Measurements from ENCODE around the gene DIO1.
A peak's percentile ranks its signal among the peaks of the same experiment; 100 is the strongest.

The DIO1 gene

DNA sequence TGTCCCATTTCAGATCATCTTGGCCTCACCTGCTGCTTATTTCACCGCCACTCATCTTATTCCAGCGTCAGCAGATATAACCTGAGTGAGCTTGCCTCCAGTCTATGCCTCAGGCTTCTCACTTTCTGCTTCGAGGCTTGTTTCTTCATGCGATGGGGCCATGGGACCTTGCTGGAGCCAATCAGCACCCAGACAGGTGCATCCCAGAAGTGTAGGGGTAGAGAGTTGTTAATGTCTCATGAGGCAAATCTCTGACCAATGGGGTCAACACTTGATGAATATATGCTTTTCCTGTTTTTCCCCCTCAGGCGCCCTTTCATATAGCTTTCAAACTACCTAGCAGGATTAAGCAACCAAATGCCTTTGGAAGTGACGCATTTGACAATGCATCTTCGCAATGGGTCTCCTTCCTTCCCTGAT, 3.5 kb upstream of the DIO1 start:
- no peak overlapping the region for H3K23ac ChIP-seq (ENCODE audit: low read length)
- H3K9ac ChIP-seq (ENCODE audit: low read length) = no peak overlapping the region
- no peaks in the 10 kb centered on the region for H3K79me2 ChIP-seq (ENCODE audit: control insufficient read depth, insufficient read depth, low read length)
- no peak overlapping the region for H3K4me2 ChIP-seq (ENCODE audit: low read length)
- no peak overlapping the region for H3K4ac ChIP-seq (ENCODE audit: low read depth, low read length)
- no peak overlapping the region for H4K8ac ChIP-seq (ENCODE audit: low read depth, low read length)
- WGBS (ENCODE audit: extremely low coverage, insufficient coverage, low lambda C conversion rate) = no CpG with 5 or more reads among the region's 7 CpGs
- no peak overlapping the region for H2AK5ac ChIP-seq (ENCODE audit: low read length)
- H3K79me1 ChIP-seq (ENCODE audit: low read length) = peaks cover 3% of the 10 kb centered on the region
- no peak overlapping the region for H3K27ac ChIP-seq (ENCODE audit: low read depth, low read length)
- H4K5ac ChIP-seq (ENCODE audit: low read length) = no peak overlapping the region
- no peaks in the 10 kb centered on the region for H3K27me3 ChIP-seq (ENCODE audit: insufficient read depth, low read length, poor library complexity)
- H2BK15ac ChIP-seq (replicated peaks; ENCODE audit: low read depth) = no peak overlapping the region
- no peak overlapping the region for H2BK120ac ChIP-seq (ENCODE audit: low read depth, low read length)
- H3K4me1 ChIP-seq (ENCODE audit: control insufficient read depth, low read depth, low read length) = no peaks in the 10 kb centered on the region
- H3K56ac ChIP-seq (ENCODE audit: low read length) = peak overlapping the region; percentile 40
- no peak for DNase-seq
- no peaks in the 10 kb centered on the region for H3K36me3 ChIP-seq (ENCODE audit: control insufficient read depth, insufficient read depth, low read length)
- no peak overlapping the region for H3K18ac ChIP-seq (ENCODE audit: low read length)
- H2BK5ac ChIP-seq (ENCODE audit: low read length) = no peak overlapping the region
- H3K4me3 ChIP-seq (ENCODE audit: low read length) = no peak overlapping the region

DNA sequence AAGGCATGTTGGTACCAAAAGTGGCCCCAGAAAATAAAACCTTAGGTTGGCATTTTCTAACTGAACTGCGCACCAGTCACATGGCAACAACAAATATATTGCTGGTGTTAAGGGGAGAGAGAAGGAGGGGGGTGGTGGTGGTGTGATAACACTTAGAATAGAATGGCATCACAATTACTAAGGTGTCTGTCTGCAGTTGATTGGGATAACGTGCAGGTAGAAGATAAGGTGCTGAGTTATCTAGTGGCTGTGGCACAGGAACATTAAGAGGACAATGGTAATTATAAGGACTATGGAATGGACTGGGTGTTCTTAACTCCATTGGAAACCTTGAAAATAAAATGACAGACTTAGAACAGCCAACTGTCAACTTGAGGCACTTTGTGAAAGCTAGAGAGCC, 3.0 kb upstream of the DIO1 start:
- H3K18ac ChIP-seq (ENCODE audit: low read length) = no peak overlapping the region
- no peak overlapping the region for H2BK120ac ChIP-seq (ENCODE audit: low read depth, low read length)
- H3K79me1 ChIP-seq (ENCODE audit: low read length) = peaks cover 3% of the 10 kb centered on the region
- no peak overlapping the region for H3K4me3 ChIP-seq (ENCODE audit: low read length)
- H3K23ac ChIP-seq (ENCODE audit: low read length) = no peak overlapping the region
- no peaks in the 10 kb centered on the region for H3K4me1 ChIP-seq (ENCODE audit: control insufficient read depth, low read depth, low read length)
- DNase-seq = no peak
- H3K27ac ChIP-seq (ENCODE audit: low read depth, low read length) = no peak overlapping the region
- H2BK15ac ChIP-seq (replicated peaks; ENCODE audit: low read depth) = no peak overlapping the region
- no peak overlapping the region for H3K56ac ChIP-seq (ENCODE audit: low read length)
- H4K5ac ChIP-seq (ENCODE audit: low read length) = no peak overlapping the region
- no peak overlapping the region for H4K8ac ChIP-seq (ENCODE audit: low read depth, low read length)
- H3K4ac ChIP-seq (ENCODE audit: low read depth, low read length) = no peak overlapping the region
- no peaks in the 10 kb centered on the region for H3K36me3 ChIP-seq (ENCODE audit: control insufficient read depth, insufficient read depth, low read length)
- H3K27me3 ChIP-seq (ENCODE audit: insufficient read depth, low read length, poor library complexity) = no peaks in the 10 kb centered on the region
- H2BK5ac ChIP-seq (ENCODE audit: low read length) = no peak overlapping the region
- no CpG with 5 or more reads among the region's 2 CpGs for WGBS (ENCODE audit: extremely low coverage, insufficient coverage, low lambda C conversion rate)
- H3K9ac ChIP-seq (ENCODE audit: low read length) = no peak overlapping the region
- H3K4me2 ChIP-seq (ENCODE audit: low read length) = no peak overlapping the region
- no peaks in the 10 kb centered on the region for H3K79me2 ChIP-seq (ENCODE audit: control insufficient read depth, insufficient read depth, low read length)
- H2AK5ac ChIP-seq (ENCODE audit: low read length) = no peak overlapping the region

DNA sequence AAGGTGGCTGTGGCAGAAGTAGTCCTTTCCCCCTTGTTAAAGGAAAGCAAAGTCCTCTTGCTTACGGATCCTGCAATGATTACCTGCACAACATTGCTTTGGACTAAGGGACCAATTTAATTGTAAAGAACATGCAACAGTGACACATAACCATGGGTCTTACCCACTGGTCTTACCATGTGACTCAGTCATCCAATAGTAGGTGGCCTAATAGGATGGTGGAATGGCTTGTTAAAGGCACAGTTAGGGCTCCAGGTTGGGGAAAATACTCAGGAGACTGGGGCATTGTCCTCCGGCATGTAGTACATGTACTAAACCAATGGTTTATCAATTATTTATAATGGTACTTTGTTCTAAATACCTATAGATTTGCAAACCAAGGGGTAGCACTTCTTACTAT, 2.3 kb upstream of the DIO1 start:
- Histone ChIP-seq H3K4me1 (ENCODE audit: control insufficient read depth, low read depth, low read length) (no peaks in the 10 kb centered on the region), H3K4me3 (ENCODE audit: low read length) (no peak overlapping the region), H3K56ac (ENCODE audit: low read length) (no peak overlapping the region), H3K18ac (ENCODE audit: low read length) (no peak overlapping the region), H3K4ac (ENCODE audit: low read depth, low read length) (no peak overlapping the region), H4K8ac (ENCODE audit: low read depth, low read length) (no peak overlapping the region), H3K27me3 (ENCODE audit: insufficient read depth, low read length, poor library complexity) (no peaks in the 10 kb centered on the region), H3K79me1 (ENCODE audit: low read length) (peaks cover 3% of the 10 kb centered on the region), H3K9ac (ENCODE audit: low read length) (no peak overlapping the region), H2BK120ac (ENCODE audit: low read depth, low read length) (no peak overlapping the region), H3K27ac (ENCODE audit: low read depth, low read length) (no peak overlapping the region), H3K79me2 (ENCODE audit: control insufficient read depth, insufficient read depth, low read length) (no peaks in the 10 kb centered on the region), H2AK5ac (ENCODE audit: low read length) (no peak overlapping the region), H2BK5ac (ENCODE audit: low read length) (no peak overlapping the region), H3K23ac (ENCODE audit: low read length) (no peak overlapping the region), H2BK15ac (replicated peaks; ENCODE audit: low read depth) (no peak overlapping the region), H3K4me2 (ENCODE audit: low read length) (no peak overlapping the region), H4K5ac (ENCODE audit: low read length) (no peak overlapping the region), H3K36me3 (ENCODE audit: control insufficient read depth, insufficient read depth, low read length) (no peaks in the 10 kb centered on the region)
- no peak for DNase-seq
- WGBS (ENCODE audit: extremely low coverage, insufficient coverage, low lambda C conversion rate) = no CpG with 5 or more reads among the region's 2 CpGs

DNA sequence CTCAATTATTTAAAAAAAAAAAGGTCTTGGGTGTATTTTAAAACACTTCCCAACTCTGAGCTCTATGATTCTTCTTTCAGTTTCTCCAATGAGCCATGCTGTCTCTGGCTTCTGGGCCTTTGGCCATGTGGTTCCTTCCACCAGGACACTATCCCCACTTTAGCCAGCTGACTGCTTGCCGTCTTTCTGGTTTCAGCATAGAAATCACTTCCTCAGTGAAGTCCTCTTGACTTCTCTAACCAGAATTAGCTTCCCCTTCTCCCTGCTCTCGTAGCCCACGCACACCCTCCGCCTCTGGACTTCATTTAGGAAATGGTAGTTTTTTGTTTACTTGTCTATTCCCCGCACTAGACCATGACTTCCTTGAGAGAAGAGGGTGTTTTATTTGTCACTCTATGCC, 1.1 kb upstream of the DIO1 start:
- Histone ChIP-seq H3K23ac (ENCODE audit: low read length) (no peak overlapping the region), H3K27ac (ENCODE audit: low read depth, low read length) (no peak overlapping the region), H4K5ac (ENCODE audit: low read length) (no peak overlapping the region), H3K4ac (ENCODE audit: low read depth, low read length) (no peak overlapping the region), H3K27me3 (ENCODE audit: insufficient read depth, low read length, poor library complexity) (no peaks in the 10 kb centered on the region), H3K56ac (ENCODE audit: low read length) (no peak overlapping the region), H3K4me3 (ENCODE audit: low read length) (no peak overlapping the region), H3K9ac (ENCODE audit: low read length) (no peak overlapping the region), H4K8ac (ENCODE audit: low read depth, low read length) (no peak overlapping the region), H2AK5ac (ENCODE audit: low read length) (no peak overlapping the region), H3K4me2 (ENCODE audit: low read length) (no peak overlapping the region), H2BK120ac (ENCODE audit: low read depth, low read length) (no peak overlapping the region), H3K4me1 (ENCODE audit: control insufficient read depth, low read depth, low read length) (no peaks in the 10 kb centered on the region), H3K79me2 (ENCODE audit: control insufficient read depth, insufficient read depth, low read length) (no peaks in the 10 kb centered on the region), H2BK5ac (ENCODE audit: low read length) (no peak overlapping the region), H2BK15ac (replicated peaks; ENCODE audit: low read depth) (no peak overlapping the region), H3K18ac (ENCODE audit: low read length) (no peak overlapping the region), H3K79me1 (ENCODE audit: low read length) (peaks cover 3% of the 10 kb centered on the region), H3K36me3 (ENCODE audit: control insufficient read depth, insufficient read depth, low read length) (no peaks in the 10 kb centered on the region)
- no peak for DNase-seq
- no CpG with 5 or more reads among the region's 5 CpGs for WGBS (ENCODE audit: extremely low coverage, insufficient coverage, low lambda C conversion rate)

DNA sequence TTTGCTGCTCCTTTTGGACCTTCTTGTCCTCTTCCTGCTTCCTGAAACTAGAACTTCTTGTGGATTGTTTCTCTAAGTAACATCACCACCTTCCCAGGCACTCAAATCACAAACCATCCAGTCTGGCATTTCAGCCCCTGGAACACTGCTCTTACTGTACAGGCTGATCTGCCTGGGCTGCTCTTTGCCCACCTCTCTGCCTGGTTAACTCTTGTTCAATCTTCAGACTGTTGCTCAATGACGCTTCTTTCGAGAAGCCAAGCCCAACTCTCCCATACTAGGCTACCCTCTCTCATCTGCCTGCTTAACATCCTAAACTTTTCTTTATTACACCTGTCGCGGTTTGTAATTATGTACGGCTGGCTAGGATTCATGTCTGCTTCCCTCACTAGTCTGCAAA, 657 bp downstream of the DIO1 start:
- Histone ChIP-seq H3K4me2 (ENCODE audit: low read length) (no peak overlapping the region), H3K79me1 (ENCODE audit: low read length) (no peaks in the 10 kb centered on the region), H3K4me3 (ENCODE audit: low read length) (no peak overlapping the region), H3K4ac (ENCODE audit: low read depth, low read length) (no peak overlapping the region), H3K4me1 (ENCODE audit: control insufficient read depth, low read depth, low read length) (no peaks in the 10 kb centered on the region), H3K9ac (ENCODE audit: low read length) (no peak overlapping the region), H3K36me3 (ENCODE audit: control insufficient read depth, insufficient read depth, low read length) (no peaks in the 10 kb centered on the region), H2BK15ac (replicated peaks; ENCODE audit: low read depth) (no peak overlapping the region), H3K56ac (ENCODE audit: low read length) (no peak overlapping the region), H3K79me2 (ENCODE audit: control insufficient read depth, insufficient read depth, low read length) (no peaks in the 10 kb centered on the region), H4K8ac (ENCODE audit: low read depth, low read length) (no peak overlapping the region), H3K18ac (ENCODE audit: low read length) (no peak overlapping the region), H2AK5ac (ENCODE audit: low read length) (no peak overlapping the region), H4K5ac (ENCODE audit: low read length) (no peak overlapping the region), H3K23ac (ENCODE audit: low read length) (no peak overlapping the region), H2BK120ac (ENCODE audit: low read depth, low read length) (no peak overlapping the region), H2BK5ac (ENCODE audit: low read length) (no peak overlapping the region), H3K27me3 (ENCODE audit: insufficient read depth, low read length, poor library complexity) (no peaks in the 10 kb centered on the region), H3K27ac (ENCODE audit: low read depth, low read length) (no peak overlapping the region)
- no CpG with 5 or more reads among the region's 5 CpGs for WGBS (ENCODE audit: extremely low coverage, insufficient coverage, low lambda C conversion rate)
- DNase-seq = no peak

DNA sequence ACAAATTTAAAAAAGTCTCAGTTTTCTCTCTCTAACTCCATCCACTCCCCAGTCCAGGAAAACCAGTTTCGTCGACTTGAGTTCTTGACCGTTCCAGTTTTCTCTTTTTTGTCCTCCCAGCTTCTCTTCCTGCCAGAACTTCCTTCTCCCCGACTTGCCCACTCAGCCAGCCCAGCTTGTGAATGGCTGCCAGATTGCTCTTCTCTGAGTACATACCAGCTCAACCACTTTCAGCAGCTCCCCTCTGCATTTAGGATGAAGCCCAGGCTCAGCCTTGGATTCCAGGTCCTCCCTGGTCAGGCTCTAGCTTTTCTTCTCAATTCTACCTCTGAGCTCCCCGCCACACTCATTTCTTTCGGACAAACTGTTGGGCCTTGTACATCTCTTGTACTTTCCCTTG, 1.4 kb downstream of the DIO1 start:
- Histone ChIP-seq H3K56ac (ENCODE audit: low read length) (no peak overlapping the region), H2BK5ac (ENCODE audit: low read length) (no peak overlapping the region), H3K23ac (ENCODE audit: low read length) (peak overlapping the region; percentile 73), H3K9ac (ENCODE audit: low read length) (no peak overlapping the region), H2BK120ac (ENCODE audit: low read depth, low read length) (no peak overlapping the region), H3K4me2 (ENCODE audit: low read length) (no peak overlapping the region), H3K27ac (ENCODE audit: low read depth, low read length) (no peak overlapping the region), H3K4ac (ENCODE audit: low read depth, low read length) (no peak overlapping the region), H3K27me3 (ENCODE audit: insufficient read depth, low read length, poor library complexity) (no peaks in the 10 kb centered on the region), H2BK15ac (replicated peaks; ENCODE audit: low read depth) (no peak overlapping the region), H3K4me1 (ENCODE audit: control insufficient read depth, low read depth, low read length) (no peaks in the 10 kb centered on the region), H3K18ac (ENCODE audit: low read length) (no peak overlapping the region), H3K79me1 (ENCODE audit: low read length) (no peaks in the 10 kb centered on the region), H4K5ac (ENCODE audit: low read length) (no peak overlapping the region), H2AK5ac (ENCODE audit: low read length) (no peak overlapping the region), H3K36me3 (ENCODE audit: control insufficient read depth, insufficient read depth, low read length) (no peaks in the 10 kb centered on the region), H3K4me3 (ENCODE audit: low read length) (no peak overlapping the region), H4K8ac (ENCODE audit: low read depth, low read length) (no peak overlapping the region), H3K79me2 (ENCODE audit: control insufficient read depth, insufficient read depth, low read length) (no peaks in the 10 kb centered on the region)
- WGBS (ENCODE audit: extremely low coverage, insufficient coverage, low lambda C conversion rate) = no CpG with 5 or more reads among the region's 6 CpGs
- DNase-seq = no peak
